ENCODE data around the gene RNF111. TPM values are rescaled to one million over a fixed set of nuclear protein-coding genes. Genes with fewer than 3 reads are reported as not detected.

The RNF111 gene
- total RNA-seq, 1 experiment from 2014 or later = 55.2 TPM

- Mint-ChIP-seq H3K4me3 (ENCODE audit: low read depth, unreplicated experiment) (no peak overlapping the region), H3K27ac (ENCODE audit: unreplicated experiment) (no peak overlapping the region), H3K4me1 (ENCODE audit: low read depth, unreplicated experiment) (peaks cover 9% of the 10 kb centered on the region), H3K27me3 (ENCODE audit: unreplicated experiment) (no peaks in the 10 kb centered on the region), H3K9me3 (ENCODE audit: low read depth, unreplicated experiment) (no peaks in the 10 kb centered on the region), H3K36me3 (ENCODE audit: insufficient read depth, unreplicated experiment) (no peaks in the 10 kb centered on the region)
- no TSS peak for BruUV-seq (replicated peaks)
- CTCF ChIA-PET = no interaction called here
- no peak for TF ChIP-seq CTCF (IDR thresholded peaks at IDR 0.05; ENCODE audit: unreplicated experiment)
- no peak for DNase-seq
- intact Hi-C loops (cut with micrococcal nuclease; ENCODE audit: unreplicated experiment) = loop anchor here (2.0 kb wide), 2 partner anchors 123 to 141 kb away; partner anchors contain the start of gene CCNB2
These were observed 5.5 kb upstream of the RNF111 start for GRCh38 chr15:58981808-58982475.

GRCh38 chr15:58983261-58983660 lies 4.2 kb upstream of the RNF111 start:
- CTCF ChIA-PET = no interaction called here
- no peak for TF ChIP-seq CTCF (IDR thresholded peaks at IDR 0.05; ENCODE audit: unreplicated experiment)
- peaks cover 13% of the 10 kb centered on the region for H3K36me3 Mint-ChIP-seq (ENCODE audit: insufficient read depth, unreplicated experiment)
- intact Hi-C loops (cut with micrococcal nuclease; ENCODE audit: unreplicated experiment) = no loop called here
- H3K9me3 Mint-ChIP-seq (ENCODE audit: low read depth, unreplicated experiment) = no peaks in the 10 kb centered on the region
- H3K27me3 Mint-ChIP-seq (ENCODE audit: unreplicated experiment) = no peaks in the 10 kb centered on the region
- no peak for DNase-seq
- no peak overlapping the region for H3K4me3 Mint-ChIP-seq (ENCODE audit: low read depth, unreplicated experiment)
- no peak overlapping the region for H3K27ac Mint-ChIP-seq (ENCODE audit: unreplicated experiment)
- no TSS peak for BruUV-seq (replicated peaks)
- peaks cover 9% of the 10 kb centered on the region for H3K4me1 Mint-ChIP-seq (ENCODE audit: low read depth, unreplicated experiment)

GRCh38 chr15:58985443-58985842 lies 2.0 kb upstream of the RNF111 start:
- Mint-ChIP-seq H3K4me1 (ENCODE audit: low read depth, unreplicated experiment) (peaks cover 18% of the 10 kb centered on the region), H3K27ac (ENCODE audit: unreplicated experiment) (no peak overlapping the region), H3K27me3 (ENCODE audit: unreplicated experiment) (no peaks in the 10 kb centered on the region), H3K4me3 (ENCODE audit: low read depth, unreplicated experiment) (no peak overlapping the region), H3K36me3 (ENCODE audit: insufficient read depth, unreplicated experiment) (peaks cover 22% of the 10 kb centered on the region), H3K9me3 (ENCODE audit: low read depth, unreplicated experiment) (no peaks in the 10 kb centered on the region)
- no peak for TF ChIP-seq CTCF (IDR thresholded peaks at IDR 0.05; ENCODE audit: unreplicated experiment)
- CTCF ChIA-PET = interaction anchor here (0.7 kb wide), 1 partner anchor 21 kb away, joined by 3 read pairs; no protein-coding TSS in a partner anchor
- DNase-seq = no peak
- intact Hi-C loops (cut with micrococcal nuclease; ENCODE audit: unreplicated experiment) = no loop called here
- no TSS peak for BruUV-seq (replicated peaks)

- no peak for TF ChIP-seq CTCF (IDR thresholded peaks at IDR 0.05; ENCODE audit: unreplicated experiment)
- intact Hi-C loops (cut with micrococcal nuclease; ENCODE audit: unreplicated experiment) = no loop called here
- peaks cover 15% of the 10 kb centered on the region for H3K4me1 Mint-ChIP-seq (ENCODE audit: low read depth, unreplicated experiment)
- DNase-seq = no peak
- CTCF ChIA-PET = interaction anchor here (0.6 to 0.7 kb wide), 3 partner anchors 10 to 118 kb away, joined by 3 to 5 read pairs (median 3); partner anchors contain the start of gene CCNB2
- peak overlapping the region; percentile 96 for H3K27ac Mint-ChIP-seq (ENCODE audit: unreplicated experiment)
- peak overlapping the region; percentile 99 for H3K4me3 Mint-ChIP-seq (ENCODE audit: low read depth, unreplicated experiment)
- H3K9me3 Mint-ChIP-seq (ENCODE audit: low read depth, unreplicated experiment) = no peaks in the 10 kb centered on the region
- no peaks in the 10 kb centered on the region for H3K27me3 Mint-ChIP-seq (ENCODE audit: unreplicated experiment)
- peaks cover 35% of the 10 kb centered on the region for H3K36me3 Mint-ChIP-seq (ENCODE audit: insufficient read depth, unreplicated experiment)
- BruUV-seq (replicated peaks) = no TSS peak
These were observed 427 bp upstream of the RNF111 start for GRCh38 chr15:58987036-58987435.

Data from Calu3 (cell line).